Measurements from ENCODE around the gene PDRG1.

The PDRG1 gene

GRCh38 chr20:31966991-31967655 lies 15.3 kb upstream of the PDRG1 start:
- intact Hi-C loops (cut with DNase I; ENCODE audit: low total_unique reads) = no loop called here
- Histone ChIP-seq H3K4me1 (peaks cover 0 to 4% (median 0%) of the 10 kb centered on the region in 4 donors), H3K36me3 (no peaks in the 10 kb centered on the region), H3K27me3 (peaks cover 0 to 66% of the 10 kb centered on the region in 2 donors), H3K4me3 (no peak overlapping the region), H3K9me3 (no peaks in the 10 kb centered on the region), H3K27ac (no peak overlapping the region)
- TF ChIP-seq CTCF (IDR thresholded peaks at IDR 0.05) = no peak
- DNase-seq = no peak

- no peak for DNase-seq
- H3K27me3 ChIP-seq = peaks cover 0 to 64% of the 10 kb centered on the region in 2 donors
Measured at GRCh38 chr20:31963889-31964288, 12.0 kb upstream of the PDRG1 start.

GRCh38 chr20:31962761-31963160 lies 10.9 kb upstream of the PDRG1 start:
- Histone ChIP-seq H3K27ac (no peak overlapping the region), H3K9me3 (no peaks in the 10 kb centered on the region), H3K4me1 (peaks cover 0 to under 1% (median 0%) of the 10 kb centered on the region in 4 donors), H3K36me3 (no peaks in the 10 kb centered on the region), H3K4me3 (no peak overlapping the region), H3K27me3 (peaks cover 0 to 62% of the 10 kb centered on the region in 2 donors)
- intact Hi-C loops (cut with DNase I; ENCODE audit: low total_unique reads) = no loop called here
- DNase-seq = no peak
- no peak for TF ChIP-seq CTCF (IDR thresholded peaks at IDR 0.05)

More at GRCh38 chr20:31963889-31964288, 12.0 kb upstream of the PDRG1 start:
- Histone ChIP-seq H3K9me3 (no peaks in the 10 kb centered on the region), H3K4me3 (no peak overlapping the region), H3K4me1 (peaks cover 0 to 4% (median 0%) of the 10 kb centered on the region in 4 donors), H3K27ac (no peak overlapping the region), H3K36me3 (no peaks in the 10 kb centered on the region)
- no peak for TF ChIP-seq CTCF (IDR thresholded peaks at IDR 0.05)
- intact Hi-C loops (cut with DNase I; ENCODE audit: low total_unique reads) = no loop called here

GRCh38 chr20:31956556-31957526 lies 5.0 kb upstream of the PDRG1 start:
- no peak for TF ChIP-seq CTCF (IDR thresholded peaks at IDR 0.05)
- Histone ChIP-seq H3K4me1 (no peaks in the 10 kb centered on the region), H3K27me3 (peaks cover 0 to 28% of the 10 kb centered on the region in 2 donors), H3K9me3 (no peaks in the 10 kb centered on the region), H3K27ac (no peak overlapping the region), H3K4me3 (no peak overlapping the region), H3K36me3 (no peaks in the 10 kb centered on the region)
- intact Hi-C loops (cut with DNase I; ENCODE audit: low total_unique reads) = loop anchor here (10.0 kb wide), 3 partner anchors 132 to 292 kb away; partner anchors contain the start of gene BCL2L1
- no peak for DNase-seq

- intact Hi-C loops (cut with DNase I; ENCODE audit: low total_unique reads) = loop anchor here (5.0 to 10.0 kb wide), 5 partner anchors 78 to 290 kb away; partner anchors contain the start of gene BCL2L1
- TF ChIP-seq CTCF (IDR thresholded peaks at IDR 0.05) = no peak
- Histone ChIP-seq H3K4me3 (no peak overlapping the region), H3K27ac (no peak overlapping the region), H3K4me1 (peaks cover 0 to 19% (median 16%) of the 10 kb centered on the region in 4 donors), H3K27me3 (peaks cover 0 to 19% of the 10 kb centered on the region in 2 donors), H3K36me3 (peaks cover 0 to 6% (median 0%) of the 10 kb centered on the region in 3 donors), H3K9me3 (no peaks in the 10 kb centered on the region)
- DNase-seq = no peak
Measured at GRCh38 chr20:31954500-31954899, 2.7 kb upstream of the PDRG1 start.

Measured in tibial artery (tissue), 4 donors.